ENCODE results near the gene SNTB2.
A peak's percentile ranks its signal among the peaks of the same experiment; 100 is the strongest.

Gene SNTB2

GRCh38 chr16:69318177-69318910, 131.4 kb downstream of the SNTB2 start:
- Histone ChIP-seq H2AFZ (ENCODE audit: low read depth, low read length) (no peak overlapping the region), H3K18ac (ENCODE audit: low read depth in 1 of 2, low read length in 2 of 2) (no peak overlapping the region), H2BK5ac (ENCODE audit: low read depth, low read length, poor library complexity, severe bottlenecking) (no peak overlapping the region), H3K4me1 (ENCODE audit: control insufficient read depth, insufficient read depth, low read depth, low read length) (peaks cover 3% of the 10 kb centered on the region), H2BK15ac (ENCODE audit: low read depth, poor library complexity, severe bottlenecking) (no peak overlapping the region), H3K27ac (ENCODE audit: low read length, poor library complexity, severe bottlenecking) (no peak overlapping the region), H3K14ac (ENCODE audit: low read length in 2 of 2) (no peak overlapping the region), H2AK5ac (ENCODE audit: low read length, severe bottlenecking) (no peak overlapping the region), H3K4me3 (ENCODE audit: insufficient read depth in 1 of 2, low read depth in 1 of 2, low read length in 2 of 2) (no peak overlapping the region), H3K23ac (ENCODE audit: low read length in 2 of 2) (no peak overlapping the region), H2BK12ac (ENCODE audit: low read length in 2 of 2) (no peak overlapping the region), H3K4me2 (ENCODE audit: low read length, poor library complexity, severe bottlenecking) (no peak overlapping the region), H3K4ac (ENCODE audit: low read depth in 1 of 2, low read length in 2 of 2) (no peak overlapping the region), H3K27me3 (ENCODE audit: control insufficient read depth in 1 of 2, insufficient read depth in 1 of 2, low read length in 2 of 2) (no peaks in the 10 kb centered on the region), H2BK120ac (ENCODE audit: low read depth, low read length) (no peak overlapping the region), H3K36me3 (ENCODE audit: control insufficient read depth in 1 of 2, insufficient read depth in 2 of 2, low read depth in 1 of 2, low read length in 2 of 2) (peaks cover 90 to 91% of the 10 kb centered on the region in 2 experiments), H4K8ac (ENCODE audit: low read length) (no peak overlapping the region), H3K9me3 (ENCODE audit: control insufficient read depth, low read length) (no peaks in the 10 kb centered on the region), H3K9ac (ENCODE audit: low read length) (no peak overlapping the region), H4K91ac (ENCODE audit: low read length) (no peak overlapping the region), H3K79me1 (replicated peaks; ENCODE audit: low read length, poor library complexity, severe bottlenecking) (peaks cover 51% of the 10 kb centered on the region)
- DNase-seq, result no peak
- WGBS, result 96% methylated on average over 30 of the region's 30 CpGs

GRCh38 chr16:69318911-69319289, 131.9 kb downstream of the SNTB2 start:
- peak overlapping the region in 1 of 2 experiments; percentile 7 for H3K4me3 ChIP-seq (ENCODE audit: insufficient read depth in 1 of 2, low read depth in 1 of 2, low read length in 2 of 2)
- no peak overlapping the region for H3K18ac ChIP-seq (ENCODE audit: low read depth in 1 of 2, low read length in 2 of 2)
- peak overlapping the region in 1 of 2 experiments; percentile 17 for H3K4ac ChIP-seq (ENCODE audit: low read depth in 1 of 2, low read length in 2 of 2)
- no peak overlapping the region for H2BK15ac ChIP-seq (ENCODE audit: low read depth, poor library complexity, severe bottlenecking)
- no peak overlapping the region for H2AFZ ChIP-seq (ENCODE audit: low read depth, low read length)
- no peak overlapping the region for H3K27ac ChIP-seq (ENCODE audit: low read length, poor library complexity, severe bottlenecking)
- no peak for DNase-seq
- peak overlapping the region; percentile 22 for H4K91ac ChIP-seq (ENCODE audit: low read length)
- H3K36me3 ChIP-seq (ENCODE audit: control insufficient read depth in 1 of 2, insufficient read depth in 2 of 2, low read depth in 1 of 2, low read length in 2 of 2), result peaks cover 90 to 93% of the 10 kb centered on the region in 2 experiments
- H3K79me1 ChIP-seq (replicated peaks; ENCODE audit: low read length, poor library complexity, severe bottlenecking), result peaks cover 53% of the 10 kb centered on the region
- H2AK5ac ChIP-seq (ENCODE audit: low read length, severe bottlenecking), result no peak overlapping the region
- peaks cover 5% of the 10 kb centered on the region for H3K4me1 ChIP-seq (ENCODE audit: control insufficient read depth, insufficient read depth, low read depth, low read length)
- H3K4me2 ChIP-seq (ENCODE audit: low read length, poor library complexity, severe bottlenecking), result no peak overlapping the region
- H2BK12ac ChIP-seq (ENCODE audit: low read length in 2 of 2), result peak overlapping the region in 1 of 2 experiments; percentile 25
- no peaks in the 10 kb centered on the region for H3K9me3 ChIP-seq (ENCODE audit: control insufficient read depth, low read length)
- H3K9ac ChIP-seq (ENCODE audit: low read length), result no peak overlapping the region
- H4K8ac ChIP-seq (ENCODE audit: low read length), result no peak overlapping the region
- 95% methylated on average over 10 of the region's 10 CpGs for WGBS
- no peaks in the 10 kb centered on the region for H3K27me3 ChIP-seq (ENCODE audit: control insufficient read depth in 1 of 2, insufficient read depth in 1 of 2, low read length in 2 of 2)
- H2BK5ac ChIP-seq (ENCODE audit: low read depth, low read length, poor library complexity, severe bottlenecking), result no peak overlapping the region
- no peak overlapping the region for H2BK120ac ChIP-seq (ENCODE audit: low read depth, low read length)
- no peak overlapping the region for H3K23ac ChIP-seq (ENCODE audit: low read length in 2 of 2)
- H3K14ac ChIP-seq (ENCODE audit: low read length in 2 of 2), result no peak overlapping the region

GRCh38 chr16:69319381-69319780, 132.4 kb downstream of the SNTB2 start:
- peaks cover 9% of the 10 kb centered on the region for H3K4me1 ChIP-seq (ENCODE audit: control insufficient read depth, insufficient read depth, low read depth, low read length)
- no peak overlapping the region for H2BK120ac ChIP-seq (ENCODE audit: low read depth, low read length)
- no peak overlapping the region for H3K27ac ChIP-seq (ENCODE audit: low read length, poor library complexity, severe bottlenecking)
- no peak for DNase-seq
- H3K79me1 ChIP-seq (replicated peaks; ENCODE audit: low read length, poor library complexity, severe bottlenecking), result peaks cover 56% of the 10 kb centered on the region
- H3K23ac ChIP-seq (ENCODE audit: low read length in 2 of 2), result no peak overlapping the region
- 97% methylated on average over 8 of the region's 9 CpGs for WGBS
- no peak overlapping the region for H3K9ac ChIP-seq (ENCODE audit: low read length)
- H2BK15ac ChIP-seq (ENCODE audit: low read depth, poor library complexity, severe bottlenecking), result no peak overlapping the region
- no peak overlapping the region for H2AFZ ChIP-seq (ENCODE audit: low read depth, low read length)
- H2AK5ac ChIP-seq (ENCODE audit: low read length, severe bottlenecking), result no peak overlapping the region
- peaks cover 92 to 94% of the 10 kb centered on the region in 2 experiments for H3K36me3 ChIP-seq (ENCODE audit: control insufficient read depth in 1 of 2, insufficient read depth in 2 of 2, low read depth in 1 of 2, low read length in 2 of 2)
- H3K18ac ChIP-seq (ENCODE audit: low read depth in 1 of 2, low read length in 2 of 2), result no peak overlapping the region
- no peak overlapping the region for H2BK5ac ChIP-seq (ENCODE audit: low read depth, low read length, poor library complexity, severe bottlenecking)
- no peak overlapping the region for H3K4me3 ChIP-seq (ENCODE audit: insufficient read depth in 1 of 2, low read depth in 1 of 2, low read length in 2 of 2)
- H4K8ac ChIP-seq (ENCODE audit: low read length), result no peak overlapping the region
- H3K9me3 ChIP-seq (ENCODE audit: control insufficient read depth, low read length), result no peaks in the 10 kb centered on the region
- no peaks in the 10 kb centered on the region for H3K27me3 ChIP-seq (ENCODE audit: control insufficient read depth in 1 of 2, insufficient read depth in 1 of 2, low read length in 2 of 2)
- no peak overlapping the region for H4K91ac ChIP-seq (ENCODE audit: low read length)
- H3K14ac ChIP-seq (ENCODE audit: low read length in 2 of 2), result no peak overlapping the region
- H2BK12ac ChIP-seq (ENCODE audit: low read length in 2 of 2), result no peak overlapping the region
- H3K4me2 ChIP-seq (ENCODE audit: low read length, poor library complexity, severe bottlenecking), result no peak overlapping the region
- no peak overlapping the region for H3K4ac ChIP-seq (ENCODE audit: low read depth in 1 of 2, low read length in 2 of 2)

GRCh38 chr16:69319826-69320739, 133.1 kb downstream of the SNTB2 start:
- H2AFZ ChIP-seq (ENCODE audit: low read depth, low read length), result no peak overlapping the region
- no peak overlapping the region for H4K91ac ChIP-seq (ENCODE audit: low read length)
- no peak overlapping the region for H2BK15ac ChIP-seq (ENCODE audit: low read depth, poor library complexity, severe bottlenecking)
- H2BK120ac ChIP-seq (ENCODE audit: low read depth, low read length), result no peak overlapping the region
- H3K4me1 ChIP-seq (ENCODE audit: control insufficient read depth, insufficient read depth, low read depth, low read length), result peaks cover 9% of the 10 kb centered on the region
- H3K27me3 ChIP-seq (ENCODE audit: control insufficient read depth in 1 of 2, insufficient read depth in 1 of 2, low read length in 2 of 2), result no peaks in the 10 kb centered on the region
- H3K9me3 ChIP-seq (ENCODE audit: control insufficient read depth, low read length), result no peaks in the 10 kb centered on the region
- no peak overlapping the region for H3K4ac ChIP-seq (ENCODE audit: low read depth in 1 of 2, low read length in 2 of 2)
- no peak overlapping the region for H3K4me3 ChIP-seq (ENCODE audit: insufficient read depth in 1 of 2, low read depth in 1 of 2, low read length in 2 of 2)
- H3K27ac ChIP-seq (ENCODE audit: low read length, poor library complexity, severe bottlenecking), result no peak overlapping the region
- H3K4me2 ChIP-seq (ENCODE audit: low read length, poor library complexity, severe bottlenecking), result no peak overlapping the region
- peaks cover 52% of the 10 kb centered on the region for H3K79me1 ChIP-seq (replicated peaks; ENCODE audit: low read length, poor library complexity, severe bottlenecking)
- H2AK5ac ChIP-seq (ENCODE audit: low read length, severe bottlenecking), result no peak overlapping the region
- peaks cover 93 to 95% of the 10 kb centered on the region in 2 experiments for H3K36me3 ChIP-seq (ENCODE audit: control insufficient read depth in 1 of 2, insufficient read depth in 2 of 2, low read depth in 1 of 2, low read length in 2 of 2)
- no peak overlapping the region for H3K14ac ChIP-seq (ENCODE audit: low read length in 2 of 2)
- no peak overlapping the region for H2BK12ac ChIP-seq (ENCODE audit: low read length in 2 of 2)
- no peak for DNase-seq
- H3K18ac ChIP-seq (ENCODE audit: low read depth in 1 of 2, low read length in 2 of 2), result no peak overlapping the region
- no peak overlapping the region for H2BK5ac ChIP-seq (ENCODE audit: low read depth, low read length, poor library complexity, severe bottlenecking)
- no peak overlapping the region for H3K23ac ChIP-seq (ENCODE audit: low read length in 2 of 2)
- WGBS, result 95% methylated on average over 27 of the region's 30 CpGs
- no peak overlapping the region for H3K9ac ChIP-seq (ENCODE audit: low read length)
- no peak overlapping the region for H4K8ac ChIP-seq (ENCODE audit: low read length)
